HuH-7 (cell line): ENCODE data around the gene PEAK1.

Experiments
- DNase-seq: peaks from one replicate; pipeline ENCODE4 v3.0.0; 2011; ENCODE audit warnings: low spot score

The PEAK1 gene

GRCh38 chr15:77060546-77060945 is 359.4 kb downstream of the PEAK1 start:
- no peak for DNase-seq

- DNase-seq, result no peak
These were observed 360.0 kb downstream of the PEAK1 start for GRCh38 chr15:77059786-77060361.

GRCh38 chr15:77058468-77058867 is 361.4 kb downstream of the PEAK1 start:
- DNase-seq, result no peak

- no peak for DNase-seq
These were observed 362.2 kb downstream of the PEAK1 start for GRCh38 chr15:77057685-77058084.

- DNase-seq, result no peak
These were observed 362.8 kb downstream of the PEAK1 start for GRCh38 chr15:77057072-77057471.

GRCh38 chr15:77053709-77054108 is 366.2 kb downstream of the PEAK1 start:
- no peak for DNase-seq

GRCh38 chr15:77052556-77052955 is 367.3 kb downstream of the PEAK1 start:
- DNase-seq, result no peak
